RWPE1 (cell line): Measurements from ENCODE around the gene C1QTNF5.
A peak's percentile ranks its signal among the peaks of the same experiment; 100 is the strongest.

Experiments used
- CTCF ChIA-PET: fragments of 350-600 bp; sonication (Branson Sonifier 250); formaldehyde crosslinking; extraction: SDS; loops from one replicate; lab custom pipeline; 2021; lab: Yijun Ruan, JAX
- POLR2A ChIA-PET: fragments of 400-600 bp; formaldehyde crosslinking; extraction: SDS; loops from one replicate; lab custom pipeline; 2020; ENCODE audit warnings: antibody characterized with exemption; ENCODE audit not compliant: low non-redundant PET; lab: Yijun Ruan, JAX
- DNase-seq: peaks from one replicate; pipeline ENCODE4 v3.0.0; 2012; ENCODE audit warnings: low spot score
- H3K27ac ChIP-seq: fragments of 450-650 bp; 2 replicates; pipeline ENCODE4 v1.5.1; 2017
- TF ChIP-seq, protein P1 (sequence below): fragments of 450-650 bp; conservative IDR thresholded peaks from 2 replicates; pipeline ENCODE4 v1.5.1; 2017; ENCODE audit warnings: low read depth, mild to moderate bottlenecking

The C1QTNF5 gene

DNA sequence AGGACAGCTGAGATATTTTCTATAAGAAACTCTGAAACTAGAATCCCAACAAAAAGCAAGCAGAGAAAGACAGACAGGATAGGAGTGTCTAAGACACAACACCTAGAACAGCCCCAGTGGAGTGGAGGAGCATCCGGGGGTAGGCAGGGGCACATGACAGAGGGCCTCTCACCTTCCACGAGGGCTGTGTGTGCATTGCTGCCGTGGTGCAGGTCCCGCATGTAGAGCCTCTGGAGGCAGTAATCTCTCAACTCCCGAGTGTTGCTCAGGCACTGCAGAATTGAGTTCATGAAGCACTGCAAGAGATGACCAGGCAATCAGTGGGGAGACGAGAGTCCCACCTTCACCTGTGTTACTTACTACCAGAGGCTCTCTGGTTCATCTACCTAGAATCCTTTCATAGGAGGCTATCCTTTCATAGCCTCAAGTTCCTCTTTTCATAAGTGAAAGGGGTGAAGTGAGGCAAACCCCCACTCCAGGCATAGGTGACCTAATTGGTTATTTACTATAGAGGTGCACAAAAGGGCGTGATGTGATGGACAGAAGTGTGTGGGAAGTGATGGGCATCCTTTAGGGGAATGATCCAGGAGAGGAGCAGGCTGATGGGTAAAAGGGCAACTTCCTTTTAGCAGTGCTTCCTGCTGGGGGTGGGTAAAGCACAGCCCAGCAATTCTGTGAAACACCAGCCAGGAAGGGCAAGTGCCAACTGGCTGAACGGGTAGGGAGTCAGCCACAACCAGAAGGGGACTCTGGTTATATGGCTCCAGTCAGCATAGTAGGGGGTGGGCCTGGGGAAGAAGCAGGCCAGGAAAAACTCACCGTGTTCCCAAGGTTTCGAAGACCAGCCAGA is 18.9 kb upstream of the C1QTNF5 start:
- POLR2A ChIA-PET, result no interaction called here
- no peak for DNase-seq
- H3K27ac ChIP-seq, result peak overlapping the region; percentile 100

DNA sequence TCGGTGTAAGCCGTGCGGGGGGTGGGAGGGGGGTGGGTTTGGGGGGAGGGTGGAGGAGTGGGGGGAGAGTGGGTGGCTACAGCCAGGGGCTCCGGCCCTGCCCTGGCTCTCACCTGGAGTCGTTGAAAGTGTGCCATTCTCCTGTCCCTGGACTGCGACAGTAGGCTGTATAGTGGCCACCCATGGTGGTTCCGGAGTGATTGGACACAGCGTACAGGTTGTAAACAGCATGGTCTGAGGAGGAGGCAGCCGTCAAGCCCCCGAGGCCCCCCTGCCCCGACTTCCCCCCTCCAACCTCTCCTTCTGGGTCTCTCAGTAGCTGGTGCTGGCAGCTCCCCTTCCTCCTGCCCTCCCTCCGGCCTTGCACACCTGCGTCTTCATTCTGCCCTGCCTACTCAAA is 16.4 kb upstream of the C1QTNF5 start:
- DNase-seq, result no peak
- H3K27ac ChIP-seq, result no peak overlapping the region
- TF ChIP-seq, protein P1, sequence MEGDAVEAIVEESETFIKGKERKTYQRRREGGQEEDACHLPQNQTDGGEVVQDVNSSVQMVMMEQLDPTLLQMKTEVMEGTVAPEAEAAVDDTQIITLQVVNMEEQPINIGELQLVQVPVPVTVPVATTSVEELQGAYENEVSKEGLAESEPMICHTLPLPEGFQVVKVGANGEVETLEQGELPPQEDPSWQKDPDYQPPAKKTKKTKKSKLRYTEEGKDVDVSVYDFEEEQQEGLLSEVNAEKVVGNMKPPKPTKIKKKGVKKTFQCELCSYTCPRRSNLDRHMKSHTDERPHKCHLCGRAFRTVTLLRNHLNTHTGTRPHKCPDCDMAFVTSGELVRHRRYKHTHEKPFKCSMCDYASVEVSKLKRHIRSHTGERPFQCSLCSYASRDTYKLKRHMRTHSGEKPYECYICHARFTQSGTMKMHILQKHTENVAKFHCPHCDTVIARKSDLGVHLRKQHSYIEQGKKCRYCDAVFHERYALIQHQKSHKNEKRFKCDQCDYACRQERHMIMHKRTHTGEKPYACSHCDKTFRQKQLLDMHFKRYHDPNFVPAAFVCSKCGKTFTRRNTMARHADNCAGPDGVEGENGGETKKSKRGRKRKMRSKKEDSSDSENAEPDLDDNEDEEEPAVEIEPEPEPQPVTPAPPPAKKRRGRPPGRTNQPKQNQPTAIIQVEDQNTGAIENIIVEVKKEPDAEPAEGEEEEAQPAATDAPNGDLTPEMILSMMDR, result no peak
- ChIA-PET POLR2A (no interaction called here), CTCF (interaction anchor here (0.5 to 4.4 kb wide), 16 partner anchors 7 to 302 kb away, joined by 3 to 77 read pairs (median 8); partner anchors contain the start of genes MFRP and USP2)

More for the DNA sequence above, 18.9 kb upstream of the C1QTNF5 start:
- CTCF ChIA-PET, result interaction anchor here (4.4 kb wide), 1 partner anchor 15 kb away, joined by 77 read pairs; no protein-coding TSS in a partner anchor
- TF ChIP-seq, protein P1, result no peak

DNA sequence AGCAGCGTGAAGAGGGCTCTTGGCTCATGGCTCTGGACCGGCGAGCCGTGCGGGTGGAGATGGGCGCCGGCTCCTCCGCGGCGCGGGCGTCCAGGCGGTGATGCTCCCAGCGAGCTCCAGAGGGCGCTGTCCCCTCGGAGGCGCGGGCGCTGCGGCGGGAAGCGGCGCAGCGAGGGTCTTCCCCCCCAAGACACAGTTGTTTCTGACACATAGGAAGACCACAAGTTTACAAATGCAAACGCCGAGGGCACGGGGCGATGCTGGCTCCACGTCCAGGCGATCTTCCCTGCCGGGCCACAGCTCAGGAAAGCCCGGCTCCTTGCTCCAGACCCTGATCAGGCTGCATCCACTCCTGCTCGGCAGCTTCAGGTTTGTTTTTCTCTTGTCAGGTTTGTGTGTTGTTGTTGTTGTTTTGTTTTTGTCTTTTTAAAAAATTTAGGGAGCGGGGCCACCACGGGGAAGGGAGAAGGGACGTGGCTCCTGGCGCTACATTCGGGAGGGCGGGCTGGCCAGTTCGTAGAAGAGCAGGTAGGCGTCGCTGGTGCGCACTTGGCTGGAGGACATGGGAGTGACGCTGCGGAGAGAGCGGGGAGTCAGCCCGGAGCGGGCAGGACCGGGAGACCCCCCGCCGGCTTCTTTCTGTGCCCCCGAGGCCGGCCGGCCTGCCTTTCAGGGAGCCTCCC is 15.8 kb upstream of the C1QTNF5 start:
- peak overlapping the region; percentile 75 for H3K27ac ChIP-seq
- TF ChIP-seq, protein P1, result peak; percentile 96
- CTCF ChIA-PET, result interaction anchor here (0.5 to 4.4 kb wide), 25 partner anchors 8 to 752 kb away, joined by 3 to 77 read pairs (median 5); partner anchors contain the start of genes MFRP and USP2
- no peak for DNase-seq
- POLR2A ChIA-PET, result no interaction called here

DNA sequence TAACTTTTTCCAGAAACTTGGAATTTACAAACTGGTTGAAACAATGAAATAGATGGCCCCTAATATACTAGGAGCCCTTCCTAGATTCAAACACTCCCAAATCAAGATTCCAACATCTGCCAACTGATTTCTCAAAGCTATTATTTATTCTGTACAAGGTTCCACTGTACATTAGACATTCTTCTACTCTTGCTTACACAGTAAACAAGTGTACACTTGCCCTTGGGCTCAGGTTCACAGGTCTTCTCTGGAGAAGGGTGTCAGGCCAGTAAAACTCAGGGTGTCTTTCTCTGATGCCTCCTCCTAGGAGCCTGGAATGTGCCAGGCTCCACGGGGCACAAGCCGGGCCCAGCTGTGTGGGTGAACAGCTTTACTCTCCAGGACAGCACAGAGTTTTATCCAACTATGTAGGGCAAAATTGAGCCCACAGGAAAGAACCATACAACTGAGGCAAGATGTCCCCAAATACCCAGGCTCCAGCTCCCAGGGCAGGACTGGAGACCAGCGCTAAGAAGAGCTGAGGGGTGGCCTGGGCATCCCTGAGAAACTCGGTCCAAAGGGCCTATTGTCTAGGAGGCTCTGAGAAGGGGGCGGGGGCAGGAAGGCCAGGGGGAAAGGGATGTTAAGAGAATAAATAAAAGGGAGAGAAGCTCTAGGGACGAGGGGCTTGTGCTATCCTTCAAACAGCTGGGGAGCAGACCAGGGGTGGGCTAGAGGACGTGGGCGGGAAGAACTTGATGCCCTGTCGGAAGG is 14.6 kb upstream of the C1QTNF5 start:
- POLR2A ChIA-PET, result no interaction called here

DNA sequence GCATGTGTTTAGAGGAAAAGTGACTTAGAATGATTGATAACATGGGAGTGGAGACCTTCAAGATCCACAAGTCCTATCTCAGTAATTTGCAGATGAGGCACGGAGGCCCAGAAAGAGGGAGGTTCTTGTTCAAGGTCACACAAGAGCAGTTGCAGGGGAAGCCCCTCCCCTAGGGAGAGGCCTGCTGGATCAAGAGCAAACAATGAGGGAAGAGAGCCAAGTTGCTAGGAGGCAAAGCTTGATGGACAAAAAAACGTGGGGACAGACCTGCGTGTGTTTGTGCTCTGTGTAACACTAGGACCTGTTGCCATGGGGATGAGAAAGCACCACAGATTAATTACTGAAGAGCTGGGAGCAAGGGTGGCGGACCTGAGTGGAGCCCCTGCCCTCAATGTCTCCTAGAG is 12.2 kb upstream of the C1QTNF5 start:
- no peak for DNase-seq
- ChIA-PET CTCF (no interaction called here), POLR2A (no interaction called here)
- peak overlapping the region; percentile 43 for H3K27ac ChIP-seq
- TF ChIP-seq, protein P1, result no peak

More for the DNA sequence above, 14.6 kb upstream of the C1QTNF5 start:
- DNase-seq, result no peak
- CTCF ChIA-PET, result interaction anchor here (0.6 to 4.4 kb wide), 15 partner anchors 9 to 285 kb away, joined by 3 to 77 read pairs (median 8); partner anchors contain the start of genes MFRP and USP2
- H3K27ac ChIP-seq, result peak overlapping the region; percentile 75
- TF ChIP-seq, protein P1, result no peak

GRCh38 chr11:119351232-119351631 is 10.5 kb upstream of the C1QTNF5 start:
- ChIA-PET CTCF (interaction anchor here (1.2 kb wide), 1 partner anchor 757 kb away, joined by 3 read pairs; no protein-coding TSS in a partner anchor), POLR2A (no interaction called here)
- DNase-seq, result no peak
- no peak overlapping the region for H3K27ac ChIP-seq
- TF ChIP-seq, protein P1, result no peak
